T47D (cell line): ENCODE results near the gene ERVK3-1.
A peak's percentile ranks its signal among the peaks of the same experiment; 100 is the strongest.

Source experiments
- DNase-seq, 2 experiments: peaks; one replicate each; pipeline versions ENCODE4 v3.0.0 to v3.0.0-alpha.2; 2011 to 2012; ENCODE audit warnings: low read depth in 1 of 2, low spot score in 1 of 2
- JUND ChIP-seq: IDR thresholded peaks from 2 replicates; pipeline ENCODE4 v1.6.1; 2012; ENCODE audit warnings: low read depth
- in situ Hi-C: cut with HindIII; loops from 2 replicates; pipeline ENCODE4 v1.10.0; 2016; ENCODE audit warnings: low sequenced_read_pairs, low pct_unique_long_range_greater_than_20kb

The ERVK3-1 gene

GRCh38 chr19:58351990-58352755 lies 47.0 kb downstream of the ERVK3-1 start:
- in situ Hi-C loops: no loop called here
- DNase-seq: no peak
- TF ChIP-seq JUND: no peak

DNA sequence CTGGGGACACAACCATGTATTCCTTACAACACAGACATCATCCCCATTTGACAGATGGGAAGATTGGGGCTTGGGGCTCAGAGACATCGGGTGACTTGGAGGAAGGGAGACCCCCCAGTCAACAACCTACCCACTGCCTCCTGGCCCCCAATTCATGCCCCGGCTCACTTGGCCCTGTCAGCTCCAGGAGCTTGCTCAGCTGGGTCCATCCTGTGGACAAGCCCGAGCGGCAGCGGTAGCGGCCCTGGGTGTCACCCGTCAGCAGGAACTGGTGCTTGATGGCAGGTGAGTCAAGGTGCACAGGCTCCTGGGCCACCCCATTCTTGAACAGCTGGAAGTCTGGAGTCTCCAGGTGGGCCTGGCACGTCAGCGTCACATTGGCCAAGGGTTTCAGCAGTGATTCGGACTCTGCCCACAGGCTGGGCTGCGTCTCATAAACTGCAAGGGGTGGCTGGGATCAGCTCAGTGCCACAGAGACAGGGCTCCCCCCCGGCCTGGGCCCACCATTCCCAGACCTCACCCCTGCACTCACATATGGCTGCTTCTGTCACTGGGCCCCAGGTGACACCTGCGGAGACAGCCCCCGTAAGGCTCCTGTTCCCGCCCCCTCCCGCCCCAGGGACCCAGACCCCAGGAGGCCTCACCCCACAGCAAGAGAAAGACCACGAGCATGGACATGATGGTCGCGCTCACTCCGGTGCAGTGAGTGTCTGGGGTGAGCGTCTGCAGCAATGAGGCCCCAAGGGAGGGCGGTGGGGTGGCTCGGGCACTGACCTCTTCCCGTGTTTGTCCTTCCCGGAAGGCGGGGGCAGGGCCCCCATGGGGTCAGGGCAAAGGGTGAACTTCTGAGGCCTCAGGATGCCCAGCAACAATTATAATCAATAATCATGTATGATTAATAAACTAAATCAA lies 47.8 kb downstream of the ERVK3-1 start, which contains the start of gene A1BG:
Gene A1BG (minus strand): TSS at position 733 of the 912 bp plus-strand sequence. CDS start 55 bp downstream, at position 678.
- in situ Hi-C loops: no loop called here
- no peak for DNase-seq
- TF ChIP-seq JUND: no peak

- no peak for DNase-seq
- TF ChIP-seq JUND: no peak
- in situ Hi-C loops: no loop called here
Measured at GRCh38 chr19:58353717-58354477, 48.7 kb downstream of the ERVK3-1 start.

GRCh38 chr19:58354478-58355030 lies 49.4 kb downstream of the ERVK3-1 start:
- no peak for DNase-seq
- in situ Hi-C loops: no loop called here
- TF ChIP-seq JUND: no peak

- TF ChIP-seq JUND: no peak
- in situ Hi-C loops: no loop called here
Measured at GRCh38 chr19:58355215-58355796, 50.1 kb downstream of the ERVK3-1 start.

GRCh38 chr19:58355908-58356765 lies 51.0 kb downstream of the ERVK3-1 start:
- in situ Hi-C loops: no loop called here
- no peak for TF ChIP-seq JUND
- no peak for DNase-seq

More at GRCh38 chr19:58355215-58355796, 50.1 kb downstream of the ERVK3-1 start:
- DNase-seq: peak in 1 of 2 experiments; percentile 40

DNA sequence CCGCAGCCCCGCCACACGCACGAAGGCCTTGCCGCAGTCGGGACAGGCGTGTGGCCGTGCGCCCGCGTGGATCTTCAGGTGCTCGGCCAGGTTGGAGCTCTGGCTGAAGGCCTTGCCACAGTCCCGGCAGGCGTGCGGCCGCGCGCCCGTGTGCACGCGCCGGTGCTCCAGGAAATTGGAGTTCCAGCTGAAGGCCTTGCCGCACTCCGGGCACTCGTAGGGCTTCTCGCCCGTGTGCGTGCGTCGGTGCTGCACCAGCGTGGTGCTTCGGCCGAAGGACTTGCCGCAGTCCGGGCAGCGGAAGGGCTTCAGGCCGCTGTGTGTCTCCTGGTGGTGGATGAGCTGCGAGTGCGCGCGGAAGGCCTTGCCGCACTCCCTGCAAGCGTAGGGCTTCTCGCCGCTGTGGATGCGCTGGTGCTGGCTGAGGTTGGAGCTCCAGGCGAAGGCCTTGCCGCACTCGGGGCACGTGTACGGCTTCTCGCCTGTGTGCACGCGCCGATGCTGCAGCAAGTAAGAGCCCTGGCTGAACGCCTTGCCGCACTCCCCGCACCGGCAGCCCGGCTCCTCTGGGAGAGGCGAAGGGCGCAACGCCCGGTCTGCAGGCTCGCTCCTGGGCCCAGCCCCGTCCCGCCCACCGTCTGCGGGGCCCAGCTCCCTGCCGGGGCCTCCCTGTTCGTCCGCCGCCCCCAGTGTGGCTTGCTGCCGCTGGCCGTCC lies 51.7 kb downstream of the ERVK3-1 start:
- TF ChIP-seq JUND: no peak
- no peak for DNase-seq
- in situ Hi-C loops: no loop called here

DNA sequence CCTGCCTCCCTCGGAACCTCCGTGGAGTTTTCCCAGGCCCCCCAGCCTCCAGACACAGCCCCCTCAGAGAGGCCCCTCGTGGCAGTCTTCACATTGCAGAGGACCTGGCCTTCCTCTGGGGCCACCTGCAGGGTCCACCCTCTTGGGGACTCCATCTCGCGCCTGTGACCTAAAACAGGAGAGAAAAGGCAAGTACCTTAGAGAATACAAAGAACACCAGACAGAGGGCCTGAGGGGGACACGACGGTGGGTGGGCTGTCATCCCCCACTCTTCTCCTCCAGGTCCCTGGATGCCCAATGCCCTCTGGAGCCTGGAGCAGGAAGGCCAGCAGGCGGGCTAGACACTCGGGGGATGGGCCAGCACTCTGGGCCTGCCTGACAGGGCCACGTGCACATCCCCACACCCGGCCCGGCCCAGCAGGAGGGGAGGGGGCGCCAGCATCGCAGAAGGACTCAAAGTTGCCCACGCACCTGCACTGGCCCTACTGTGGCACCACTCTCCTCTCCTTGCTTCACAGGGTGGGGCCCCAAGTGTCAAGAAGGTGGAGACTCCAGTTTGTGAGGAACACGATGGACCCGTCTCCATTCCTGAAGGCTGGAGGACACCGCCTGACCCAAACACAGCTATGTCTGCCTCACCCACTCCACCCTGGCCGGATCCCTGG lies 52.4 kb downstream of the ERVK3-1 start:
- no peak for TF ChIP-seq JUND
- in situ Hi-C loops: no loop called here
- no peak for DNase-seq

- in situ Hi-C loops: no loop called here
- TF ChIP-seq JUND: no peak
- peak; percentile 58 to 86 for DNase-seq
Measured at GRCh38 chr19:58361900-58362271, 56.7 kb downstream of the ERVK3-1 start.
